Measurements from ENCODE around the gene NHEJ1.

- TF ChIP-seq CTCF (IDR thresholded peaks at IDR 0.05; ENCODE audit: low read length) (peak; percentile 90), EZH2 (IDR thresholded peaks at IDR 0.05; ENCODE audit: borderline replicate concordance, low read length) (no peak)
These were observed 130.8 kb downstream of the NHEJ1 start for GRCh38 chr2:219029829-219030165.

All from OCI-LY1 (cell line).